Endothelial cell of umbilical vein (primary cell): ENCODE data around the gene ZNF511. TPM values are rescaled to one million over a fixed set of nuclear protein-coding genes. Genes with fewer than 3 reads are reported as not detected.

ENCODE experiments used
- BruUV-seq: library from RNA; stranded (reverse); fragments of 400-500 nt; replicated peaks from 2 replicates; lab custom pipeline; 2021; lab: Mats Ljungman, UMichigan
- CTCF ChIA-PET: fragments of 300-600, 350-600 bp; sonication (Branson Sonifier 250); formaldehyde crosslinking; loops from one replicate; lab custom pipeline; 2021; ENCODE audit warnings: antibody characterized with exemption, inconsistent platforms; lab: Charles Lee
- POLR2A ChIA-PET: fragments of 300-600, 350-600 bp; sonication (Branson Sonifier 250); formaldehyde crosslinking; loops from one replicate; lab custom pipeline; 2021; ENCODE audit warnings: antibody characterized with exemption, inconsistent platforms; lab: Charles Lee
- DNase-seq: peaks from one replicate; pipeline ENCODE4 v3.0.0-alpha.2; 2011; ENCODE audit warnings: low read depth, low spot score
- FAIRE-seq: peaks from 2 replicates; lab custom pipeline; 2011; peaks lifted over from hg19 to GRCh38; lab: Jason Lieb, UNC
- H2AFZ ChIP-seq: 2 replicates; pipeline ENCODE4 v1.6.0; 2012; ENCODE audit warnings: low read depth, low read length, control low read depth, inconsistent platforms
- H3K27ac ChIP-seq: 2 replicates; pipeline ENCODE4 v1.5.1; 2011; ENCODE audit warnings: low read depth, mild to moderate bottlenecking, control low read depth, low read length, moderate library complexity; ENCODE audit not compliant: insufficient read depth
- H3K27me3 ChIP-seq, 2 experiments: 2 replicates each; pipeline versions ENCODE4 v1.6.0 to v1.6.1; 2011; ENCODE audit warnings: low read length in 2 of 2, mixed read lengths in 1 of 2; ENCODE audit not compliant: control insufficient read depth in 2 of 2, insufficient read depth in 2 of 2
- H3K36me3 ChIP-seq, 2 experiments: 2 replicates in 1 of 2; 3 replicates in 1 of 2; pipeline ENCODE4 v1.5.1; 2011; ENCODE audit warnings: low read length in 2 of 2, mild to moderate bottlenecking in 1 of 2, moderate library complexity in 1 of 2; ENCODE audit not compliant: control insufficient read depth in 2 of 2, insufficient read depth in 2 of 2; ENCODE audit errors: extremely low read depth in 1 of 2
- H3K4me1 ChIP-seq: 3 replicates; pipeline ENCODE4 v1.5.1; 2011; ENCODE audit warnings: mild to moderate bottlenecking, low read length; ENCODE audit not compliant: control insufficient read depth, insufficient read depth; ENCODE audit errors: extremely low read depth
- H3K4me2 ChIP-seq: 2 replicates; pipeline ENCODE4 v1.6.1; 2011; ENCODE audit warnings: low read length, control low read depth, mixed read lengths; ENCODE audit not compliant: insufficient read depth
- H3K4me3 ChIP-seq, 3 experiments: fragments of 200-600 bp in 1 of 3; sonication (generic), shearing (Covaris generic) in 1 of 3; replicated peaks in 1 of 3; 2 replicates each; pipeline ENCODE4 v1.5.1; 2011 to 2016; ENCODE audit warnings: control low read depth in 3 of 3, low read length in 3 of 3, mild to moderate bottlenecking in 2 of 3, inconsistent platforms in 1 of 3, low read depth in 1 of 3, moderate library complexity in 1 of 3; ENCODE audit not compliant: insufficient read depth in 1 of 3
- H3K79me2 ChIP-seq: 2 replicates; pipeline ENCODE4 v1.6.0; 2012; ENCODE audit warnings: low read length, inconsistent platforms; ENCODE audit not compliant: control insufficient read depth, insufficient read depth
- H3K9ac ChIP-seq: replicated peaks from 2 replicates; pipeline ENCODE3; 2011; ENCODE audit warnings: low read length, control low read depth; ENCODE audit not compliant: insufficient read depth; ENCODE audit errors: extremely low read depth
- H3K9me1 ChIP-seq: replicated peaks from 3 replicates; pipeline ENCODE4 v1.6.0; 2011; ENCODE audit warnings: mild to moderate bottlenecking, low read length; ENCODE audit not compliant: control insufficient read depth, insufficient read depth; ENCODE audit errors: extremely low read depth
- H3K9me3 ChIP-seq: replicated peaks from 2 replicates; pipeline ENCODE4 v1.5.1; 2012; ENCODE audit warnings: low read length, inconsistent platforms; ENCODE audit not compliant: control insufficient read depth, insufficient read depth
- H4K20me1 ChIP-seq: replicated peaks from 2 replicates; pipeline ENCODE3; 2011; ENCODE audit warnings: mild to moderate bottlenecking, low read length; ENCODE audit not compliant: control insufficient read depth, insufficient read depth; ENCODE audit errors: extremely low read depth
- EZH2 ChIP-seq: IDR thresholded peaks from 2 replicates; pipeline ENCODE4 v1.6.1; 2012; ENCODE audit warnings: borderline replicate concordance, low read depth, mild to moderate bottlenecking, moderate library complexity, low read length, inconsistent platforms; ENCODE audit not compliant: severe bottlenecking
- FOS ChIP-seq: IDR thresholded peaks from 2 replicates; pipeline ENCODE4 v1.6.1; 2011; ENCODE audit warnings: mild to moderate bottlenecking, low read length, moderate library complexity, borderline replicate concordance; ENCODE audit not compliant: insufficient read depth
- GATA2 ChIP-seq: IDR thresholded peaks from 2 replicates; pipeline ENCODE4 v1.7.0; 2011; ENCODE audit warnings: low read depth, mild to moderate bottlenecking, moderate library complexity, mixed read lengths, low read length; ENCODE audit not compliant: insufficient read length, insufficient read depth
- JUN ChIP-seq: IDR thresholded peaks from 2 replicates; pipeline ENCODE4 v1.6.1; 2011; ENCODE audit warnings: borderline replicate concordance, low read depth; ENCODE audit not compliant: insufficient read length, insufficient read depth
- MYC ChIP-seq: IDR thresholded peaks from one replicate; pipeline ENCODE4 v1.6.1; 2011; ENCODE audit warnings: mild to moderate bottlenecking, low read depth, low read length
- POLR2A ChIP-seq: IDR thresholded peaks from 2 replicates; pipeline ENCODE4 v1.6.1; 2012; ENCODE audit warnings: low read depth, mild to moderate bottlenecking, control low read depth, low read length
- POLR2AphosphoS5 ChIP-seq: IDR thresholded peaks from 2 replicates; pipeline ENCODE4 v1.6.1; 2012; ENCODE audit warnings: low read depth, mild to moderate bottlenecking, control low read depth, low read length, moderate library complexity; ENCODE audit not compliant: insufficient read depth
- dilution Hi-C: fragments of 300-500 bp; cut with MboI; formaldehyde crosslinking; loops from one replicate; pipeline ENCODE4 v1.15.0; 2019; ENCODE audit warnings: low sequenced_read_pairs; ENCODE audit not compliant: extremely low pct_ligation_motif_present
- intact Hi-C: fragments of 100-400 bp; cut with micrococcal nuclease; formaldehyde crosslinking; loops from one replicate; pipeline ENCODE4 v1.10.0; 2022
- polyA plus RNA-seq, 4 experiments: library from polyadenylated mRNA; depleted of rRNA in 3 of 4; stranded (reverse) in 3 of 4; unstranded in 1 of 4; fragments of >200 nt; gene quantifications; 2 replicates each; pipeline versions ENCODE4 v1.2.1 to v1.2.3, GENCODE V29; 2011 to 2012; ENCODE audit warnings: missing spikeins in 1 of 4
- total RNA-seq: library from RNA; stranded (reverse); gene quantifications from 2 replicates; pipeline ENCODE4 v1.2.3, GENCODE V29; 2021
- TF ChIP-seq, protein P1 (sequence below), 2 donors: IDR thresholded peaks; 1 replicate in 1 of 2; 2 replicates in 1 of 2; pipeline ENCODE4 v1.5.1; 2011; ENCODE audit warnings: low read length in 2 of 2, mild to moderate bottlenecking in 2 of 2, moderate library complexity in 2 of 2, control low read depth in 1 of 2, inconsistent platforms in 1 of 2, low read depth in 1 of 2; ENCODE audit not compliant: insufficient read depth in 1 of 2; ENCODE audit errors: extremely low read depth in 1 of 2
- TF ChIP-seq, protein P2 (sequence below): IDR thresholded peaks from 2 replicates; pipeline ENCODE4 v1.6.1; 2011; ENCODE audit not compliant: insufficient read depth, insufficient read length

The ZNF511 gene
- total and polyA plus RNA-seq, 2 donors (not counting 3 experiments of a cell fraction or from before 2014, with no cell fraction given) = 25.6 to 37.9 TPM

DNA sequence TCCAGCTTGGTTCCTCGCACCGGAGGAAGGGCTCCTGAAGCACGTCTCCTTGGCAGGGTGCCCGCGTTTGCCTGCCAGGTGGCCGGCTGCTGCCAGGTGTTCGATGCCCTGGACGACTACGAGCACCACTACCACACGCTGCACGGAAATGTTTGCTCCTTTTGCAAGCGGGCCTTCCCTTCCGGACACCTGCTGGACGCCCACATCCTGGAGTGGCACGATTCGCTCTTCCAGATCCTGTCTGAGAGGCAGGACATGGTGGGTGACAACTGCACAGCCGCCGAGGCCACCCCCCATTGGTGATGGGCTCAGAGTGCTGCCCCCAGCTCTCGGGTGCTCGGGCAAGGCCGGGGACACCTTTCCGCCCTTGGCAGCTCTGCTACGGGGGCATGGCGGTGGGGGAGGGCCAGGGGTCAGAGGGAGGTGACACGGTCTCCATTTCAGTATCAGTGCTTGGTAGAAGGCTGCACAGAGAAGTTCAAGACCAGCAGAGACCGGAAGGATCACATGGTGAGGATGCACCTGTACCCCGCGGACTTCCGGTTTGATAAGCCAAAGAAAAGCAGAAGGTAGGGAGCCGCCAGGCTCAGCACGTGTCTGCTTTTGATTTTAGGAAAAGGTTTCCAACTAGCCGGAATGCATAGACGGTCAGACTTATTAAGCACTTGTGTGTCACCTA, 1.1 kb downstream of the ZNF511 start:
- Histone ChIP-seq H3K9ac (no peak overlapping the region), H3K9me1 (no peaks in the 10 kb centered on the region), H2AFZ (no peak overlapping the region), H3K4me3 (no peak overlapping the region), H3K79me2 (peaks cover 26% of the 10 kb centered on the region), H3K4me2 (no peak overlapping the region), H3K36me3 (peaks cover 3 to 5% of the 10 kb centered on the region in 2 experiments), H3K4me1 (peaks cover 7% of the 10 kb centered on the region), H3K9me3 (no peaks in the 10 kb centered on the region), H3K27me3 (no peaks in the 10 kb centered on the region), H3K27ac (no peak overlapping the region), H4K20me1 (no peaks in the 10 kb centered on the region)
- FAIRE-seq = no peak
- BruUV-seq = TSS peak; percentile 23
- intact Hi-C loops = loop anchor here (1.0 to 10.0 kb wide), 4 partner anchors 14 to 645 kb away; partner anchors contain the start of genes ECHS1 and MTG1
- CTCF ChIA-PET = interaction anchor here (1.3 kb wide), 1 partner anchor 20 kb away, joined by 4 read pairs; no protein-coding TSS in a partner anchor
- POLR2A ChIA-PET = no interaction called here
- dilution Hi-C loops = no loop called here
- DNase-seq = no peak
- TF ChIP-seq JUN = no peak
- TF ChIP-seq, protein P1, sequence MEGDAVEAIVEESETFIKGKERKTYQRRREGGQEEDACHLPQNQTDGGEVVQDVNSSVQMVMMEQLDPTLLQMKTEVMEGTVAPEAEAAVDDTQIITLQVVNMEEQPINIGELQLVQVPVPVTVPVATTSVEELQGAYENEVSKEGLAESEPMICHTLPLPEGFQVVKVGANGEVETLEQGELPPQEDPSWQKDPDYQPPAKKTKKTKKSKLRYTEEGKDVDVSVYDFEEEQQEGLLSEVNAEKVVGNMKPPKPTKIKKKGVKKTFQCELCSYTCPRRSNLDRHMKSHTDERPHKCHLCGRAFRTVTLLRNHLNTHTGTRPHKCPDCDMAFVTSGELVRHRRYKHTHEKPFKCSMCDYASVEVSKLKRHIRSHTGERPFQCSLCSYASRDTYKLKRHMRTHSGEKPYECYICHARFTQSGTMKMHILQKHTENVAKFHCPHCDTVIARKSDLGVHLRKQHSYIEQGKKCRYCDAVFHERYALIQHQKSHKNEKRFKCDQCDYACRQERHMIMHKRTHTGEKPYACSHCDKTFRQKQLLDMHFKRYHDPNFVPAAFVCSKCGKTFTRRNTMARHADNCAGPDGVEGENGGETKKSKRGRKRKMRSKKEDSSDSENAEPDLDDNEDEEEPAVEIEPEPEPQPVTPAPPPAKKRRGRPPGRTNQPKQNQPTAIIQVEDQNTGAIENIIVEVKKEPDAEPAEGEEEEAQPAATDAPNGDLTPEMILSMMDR (IDR thresholded peaks at IDR 0.05; ENCODE audit: extremely low read depth in 1 of 2, insufficient read depth in 1 of 2, low read depth in 1 of 2, low read length in 2 of 2) = no peak

DNA sequence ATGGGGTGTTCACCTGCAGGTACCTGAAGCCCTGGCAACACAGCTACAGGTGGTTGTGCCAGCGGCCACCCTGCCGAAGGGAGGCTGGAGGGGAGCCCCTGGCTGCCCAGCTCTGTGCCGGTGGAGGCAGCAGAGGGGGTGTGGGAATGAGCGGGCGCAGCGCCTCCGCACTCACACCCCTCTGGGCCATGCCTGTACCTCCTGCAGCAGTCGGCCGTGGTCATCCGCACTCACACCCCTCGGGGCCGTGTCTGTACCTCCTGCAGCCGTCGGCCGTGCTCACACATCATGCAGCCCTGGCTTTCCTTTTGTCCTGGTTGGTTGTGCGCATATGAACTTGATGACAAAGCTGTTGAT, 1.7 kb downstream of the ZNF511 start:
- no peak overlapping the region for H3K27ac ChIP-seq
- no peaks in the 10 kb centered on the region for H3K9me3 ChIP-seq
- ChIA-PET POLR2A (no interaction called here), CTCF (interaction anchor here (1.3 kb wide), 1 partner anchor 19 kb away, joined by 4 read pairs; no protein-coding TSS in a partner anchor)
- peaks cover 3 to 5% of the 10 kb centered on the region in 2 experiments for H3K36me3 ChIP-seq
- H2AFZ ChIP-seq = no peak overlapping the region
- peaks cover 7% of the 10 kb centered on the region for H3K4me1 ChIP-seq
- BruUV-seq = no TSS peak
- FAIRE-seq (no peak), DNase-seq (no peak)
- H4K20me1 ChIP-seq = no peaks in the 10 kb centered on the region
- TF ChIP-seq, protein P1 (IDR thresholded peaks at IDR 0.05; ENCODE audit: extremely low read depth in 1 of 2, insufficient read depth in 1 of 2, low read depth in 1 of 2, low read length in 2 of 2) = no peak
- TF ChIP-seq MYC (no peak), FOS (no peak), POLR2A (no peak), GATA2 (no peak), JUN (no peak), EZH2 (no peak), POLR2AphosphoS5 (no peak)
- TF ChIP-seq, protein P2, sequence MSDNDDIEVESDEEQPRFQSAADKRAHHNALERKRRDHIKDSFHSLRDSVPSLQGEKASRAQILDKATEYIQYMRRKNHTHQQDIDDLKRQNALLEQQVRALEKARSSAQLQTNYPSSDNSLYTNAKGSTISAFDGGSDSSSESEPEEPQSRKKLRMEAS = no peak
- intact Hi-C loops = no loop called here
- H3K9ac ChIP-seq = no peak overlapping the region
- H3K79me2 ChIP-seq = peaks cover 26% of the 10 kb centered on the region
- H3K4me3 ChIP-seq = no peak overlapping the region
- no peaks in the 10 kb centered on the region for H3K27me3 ChIP-seq
- H3K9me1 ChIP-seq = no peaks in the 10 kb centered on the region
- H3K4me2 ChIP-seq = no peak overlapping the region
- dilution Hi-C loops = no loop called here
